Naive B cell (primary cell): ENCODE measurements around the gene LIAS. TPM values are rescaled to one million over a fixed set of nuclear protein-coding genes. Genes with fewer than 3 reads are reported as not detected.

Source experiments
- ATAC-seq, 2 donors: fragments of 150-1000 bp; cut with Tn5 transposase; 2 replicates each; pipeline ENCODE4 v1.10.0; 2021; ENCODE audit warnings: low read depth in 2 of 2, mild to moderate bottlenecking in 2 of 2, moderate library complexity in 2 of 2
- DNase-seq: peaks from one replicate; pipeline ENCODE4 v3.0.0; 2022
- H3K27ac Mint-ChIP-seq, 6 donors: one replicate each; pipeline ENCODE4 v1.8.0; 2020 to 2022; ENCODE audit warnings: mild to moderate bottlenecking in 6 of 6, mixed read lengths in 6 of 6, moderate library complexity in 5 of 6, inconsistent platforms in 2 of 6
- H3K27me3 Mint-ChIP-seq, 3 donors: one replicate each; pipeline ENCODE4 v1.8.0; 2021 to 2022; ENCODE audit warnings: mixed read lengths in 3 of 3, mild to moderate bottlenecking in 1 of 3
- H3K36me3 Mint-ChIP-seq, 2 donors: one replicate each; pipeline ENCODE4 v1.8.0; 2020 to 2022; ENCODE audit warnings: mixed read lengths in 2 of 2, inconsistent platforms in 1 of 2, mild to moderate bottlenecking in 1 of 2
- H3K4me1 Mint-ChIP-seq, 3 donors: one replicate each; pipeline ENCODE4 v1.8.0; 2020 to 2022; ENCODE audit warnings: mixed read lengths in 3 of 3, inconsistent platforms in 1 of 3, mild to moderate bottlenecking in 1 of 3, moderate library complexity in 1 of 3
- H3K4me3 Mint-ChIP-seq, 8 donors: one replicate each; pipeline ENCODE4 v1.8.0; 2020 to 2022; ENCODE audit warnings: mild to moderate bottlenecking in 8 of 8, mixed read lengths in 8 of 8, moderate library complexity in 8 of 8, inconsistent platforms in 2 of 8
- H3K9me3 Mint-ChIP-seq, 7 donors: one replicate each; pipeline ENCODE4 v1.8.0; 2020 to 2022; ENCODE audit warnings: mixed read lengths in 7 of 7, mild to moderate bottlenecking in 5 of 7, inconsistent platforms in 2 of 7, moderate library complexity in 1 of 7
- polyA plus RNA-seq, 6 donors: library from polyadenylated mRNA; unstranded; fragments of 300-500 nt; fragmentation: Illumina TruSeq; gene quantifications; one replicate each; pipeline ENCODE4 v1.2.3, GENCODE V29; 2021; ENCODE audit warnings: low read depth in 6 of 6

LIAS gene
- polyA plus RNA-seq, 6 donors from 2014 or later, result 9.2 to 20.6 (median 16.5) TPM; not detected in 1

GRCh38 chr4:39466747-39467146 is 7.9 kb downstream of the LIAS start:
- Mint-ChIP-seq H3K36me3 (peaks cover 7 to 12% of the 10 kb centered on the region in 2 donors), H3K4me3 (no peak overlapping the region), H3K27ac (no peak overlapping the region), H3K4me1 (peaks cover 5 to 12% (median 9%) of the 10 kb centered on the region in 3 donors), H3K27me3 (no peaks in the 10 kb centered on the region), H3K9me3 (no peaks in the 10 kb centered on the region)
- DNase-seq (no peak), ATAC-seq (no peak)

GRCh38 chr4:39467464-39467863 is 8.6 kb downstream of the LIAS start:
- H3K4me1 Mint-ChIP-seq, result peaks cover 5 to 12% (median 9%) of the 10 kb centered on the region in 3 donors
- no peaks in the 10 kb centered on the region for H3K9me3 Mint-ChIP-seq
- no peak overlapping the region for H3K4me3 Mint-ChIP-seq
- DNase-seq, result no peak
- H3K36me3 Mint-ChIP-seq, result peaks cover 7 to 12% of the 10 kb centered on the region in 2 donors
- ATAC-seq, result no peak
- no peaks in the 10 kb centered on the region for H3K27me3 Mint-ChIP-seq
- H3K27ac Mint-ChIP-seq, result no peak overlapping the region

GRCh38 chr4:39469429-39470077 is 10.7 kb downstream of the LIAS start:
- Mint-ChIP-seq H3K27ac (peak overlapping the region in 4 of 6 donors; percentile 90 to 96 (median 91)), H3K9me3 (no peaks in the 10 kb centered on the region), H3K36me3 (peaks cover 4 to 5% of the 10 kb centered on the region in 2 donors), H3K27me3 (no peaks in the 10 kb centered on the region), H3K4me1 (peaks cover 5 to 12% (median 9%) of the 10 kb centered on the region in 3 donors), H3K4me3 (peak overlapping the region in 7 of 8 donors; percentile 3 to 87 (median 66))
- peak; percentile 96 to 97 for ATAC-seq
- DNase-seq, result peak; percentile 73

GRCh38 chr4:39470402-39470801 is 11.5 kb downstream of the LIAS start:
- H3K4me1 Mint-ChIP-seq, result peaks cover 5 to 12% (median 9%) of the 10 kb centered on the region in 3 donors
- no peak overlapping the region for H3K27ac Mint-ChIP-seq
- DNase-seq, result no peak
- no peak overlapping the region for H3K4me3 Mint-ChIP-seq
- no peaks in the 10 kb centered on the region for H3K36me3 Mint-ChIP-seq
- ATAC-seq, result no peak
- no peaks in the 10 kb centered on the region for H3K9me3 Mint-ChIP-seq
- no peaks in the 10 kb centered on the region for H3K27me3 Mint-ChIP-seq

- Mint-ChIP-seq H3K36me3 (no peaks in the 10 kb centered on the region), H3K4me1 (peaks cover 5 to 12% (median 9%) of the 10 kb centered on the region in 3 donors), H3K27ac (no peak overlapping the region), H3K27me3 (no peaks in the 10 kb centered on the region), H3K4me3 (no peak overlapping the region), H3K9me3 (no peaks in the 10 kb centered on the region)
- DNase-seq, result no peak
- no peak for ATAC-seq
Observed at GRCh38 chr4:39472396-39472795, 13.5 kb downstream of the LIAS start.

GRCh38 chr4:39476187-39476895 is 17.5 kb downstream of the LIAS start:
- Mint-ChIP-seq H3K27me3 (no peaks in the 10 kb centered on the region), H3K27ac (peak overlapping the region in 1 of 6 donors; percentile 49), H3K36me3 (no peaks in the 10 kb centered on the region), H3K4me3 (no peak overlapping the region), H3K4me1 (no peaks in the 10 kb centered on the region), H3K9me3 (no peaks in the 10 kb centered on the region)
- no peak for DNase-seq
- ATAC-seq, result no peak

- no peaks in the 10 kb centered on the region for H3K4me1 Mint-ChIP-seq
- no peaks in the 10 kb centered on the region for H3K27me3 Mint-ChIP-seq
- peaks cover 0 to 9% (median 6%) of the 10 kb centered on the region in 7 donors for H3K9me3 Mint-ChIP-seq
- no peak for ATAC-seq
- no peak overlapping the region for H3K4me3 Mint-ChIP-seq
- H3K36me3 Mint-ChIP-seq, result peaks cover 0 to 7% of the 10 kb centered on the region in 2 donors
- DNase-seq, result no peak
- H3K27ac Mint-ChIP-seq, result no peak overlapping the region
Observed at GRCh38 chr4:39480251-39480650, 21.4 kb downstream of the LIAS start.

- H3K36me3 Mint-ChIP-seq, result peaks cover 0 to 7% of the 10 kb centered on the region in 2 donors
- no peaks in the 10 kb centered on the region for H3K4me1 Mint-ChIP-seq
- ATAC-seq (no peak), DNase-seq (no peak)
- H3K27me3 Mint-ChIP-seq, result no peaks in the 10 kb centered on the region
- H3K27ac Mint-ChIP-seq, result no peak overlapping the region
- H3K9me3 Mint-ChIP-seq, result peaks cover 0 to 10% (median 7%) of the 10 kb centered on the region in 7 donors
- H3K4me3 Mint-ChIP-seq, result no peak overlapping the region
Observed at GRCh38 chr4:39480902-39481695, 22.2 kb downstream of the LIAS start.

GRCh38 chr4:39484582-39485272 is 25.9 kb downstream of the LIAS start:
- Mint-ChIP-seq H3K36me3 (peaks cover 0 to 7% of the 10 kb centered on the region in 2 donors), H3K4me3 (no peak overlapping the region), H3K9me3 (peaks cover 0 to 10% (median 7%) of the 10 kb centered on the region in 7 donors), H3K27me3 (no peaks in the 10 kb centered on the region), H3K27ac (no peak overlapping the region), H3K4me1 (no peaks in the 10 kb centered on the region)
- no peak for ATAC-seq
- DNase-seq, result no peak

GRCh38 chr4:39486221-39486804 is 27.5 kb downstream of the LIAS start:
- peaks cover 0 to 7% of the 10 kb centered on the region in 2 donors for H3K36me3 Mint-ChIP-seq

GRCh38 chr4:39490322-39490721 is 31.5 kb downstream of the LIAS start:
- H3K27ac Mint-ChIP-seq, result no peak overlapping the region

More at GRCh38 chr4:39486221-39486804, 27.5 kb downstream of the LIAS start:
- ATAC-seq (no peak), DNase-seq (no peak)
- no peak overlapping the region for H3K27ac Mint-ChIP-seq
- H3K9me3 Mint-ChIP-seq, result peaks cover 0 to 10% (median 7%) of the 10 kb centered on the region in 7 donors
- H3K27me3 Mint-ChIP-seq, result no peaks in the 10 kb centered on the region
- H3K4me1 Mint-ChIP-seq, result no peaks in the 10 kb centered on the region
- H3K4me3 Mint-ChIP-seq, result no peak overlapping the region

GRCh38 chr4:39494354-39494753 is 35.5 kb downstream of the LIAS start:
- no peak overlapping the region for H3K4me3 Mint-ChIP-seq
- H3K9me3 Mint-ChIP-seq, result no peaks in the 10 kb centered on the region
- no peak overlapping the region for H3K27ac Mint-ChIP-seq
- no peaks in the 10 kb centered on the region for H3K27me3 Mint-ChIP-seq
- DNase-seq (no peak), ATAC-seq (no peak)
- peaks cover 0 to 7% (median 0%) of the 10 kb centered on the region in 3 donors for H3K4me1 Mint-ChIP-seq
- H3K36me3 Mint-ChIP-seq, result peaks cover 0 to 7% of the 10 kb centered on the region in 2 donors

More at GRCh38 chr4:39490322-39490721, 31.5 kb downstream of the LIAS start:
- no peak overlapping the region for H3K4me3 Mint-ChIP-seq
- peaks cover 0 to 7% (median 0%) of the 10 kb centered on the region in 3 donors for H3K4me1 Mint-ChIP-seq
- ATAC-seq, result no peak
- no peaks in the 10 kb centered on the region for H3K36me3 Mint-ChIP-seq
- DNase-seq, result no peak
- peaks cover 0 to 1% (median 0%) of the 10 kb centered on the region in 7 donors for H3K9me3 Mint-ChIP-seq
- H3K27me3 Mint-ChIP-seq, result no peaks in the 10 kb centered on the region
